HG02610 (cell line): Measurements from ENCODE around the gene PRKCA.

Experiments
- ATAC-seq: cut with Tn5 transposase; IDR thresholded peaks from one replicate; pipeline ENCODE4 v1.9.1; 2021; ENCODE audit warnings: mild to moderate bottlenecking, moderate library complexity; ENCODE audit not compliant: unreplicated experiment

PRKCA gene

DNA sequence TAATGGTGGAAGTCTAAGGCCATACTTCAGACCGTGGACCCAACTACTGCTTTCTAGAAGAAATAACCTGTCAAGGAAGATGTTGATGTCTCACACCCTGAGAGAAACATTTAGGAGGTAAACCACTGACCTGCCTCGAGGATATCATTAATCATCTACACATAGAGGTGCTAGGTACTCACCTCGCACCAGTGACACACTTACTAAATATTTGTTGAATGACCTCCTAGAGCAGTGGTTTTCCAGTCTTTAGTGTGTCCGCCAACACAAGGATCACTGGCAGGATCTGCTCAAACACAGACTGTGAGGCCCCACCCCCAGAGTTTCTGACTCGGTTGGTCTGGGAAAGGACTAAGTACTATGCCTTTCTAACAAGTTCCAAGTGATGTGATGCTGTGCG lies 335.1 kb downstream of the PRKCA start:
- no peak for ATAC-seq

DNA sequence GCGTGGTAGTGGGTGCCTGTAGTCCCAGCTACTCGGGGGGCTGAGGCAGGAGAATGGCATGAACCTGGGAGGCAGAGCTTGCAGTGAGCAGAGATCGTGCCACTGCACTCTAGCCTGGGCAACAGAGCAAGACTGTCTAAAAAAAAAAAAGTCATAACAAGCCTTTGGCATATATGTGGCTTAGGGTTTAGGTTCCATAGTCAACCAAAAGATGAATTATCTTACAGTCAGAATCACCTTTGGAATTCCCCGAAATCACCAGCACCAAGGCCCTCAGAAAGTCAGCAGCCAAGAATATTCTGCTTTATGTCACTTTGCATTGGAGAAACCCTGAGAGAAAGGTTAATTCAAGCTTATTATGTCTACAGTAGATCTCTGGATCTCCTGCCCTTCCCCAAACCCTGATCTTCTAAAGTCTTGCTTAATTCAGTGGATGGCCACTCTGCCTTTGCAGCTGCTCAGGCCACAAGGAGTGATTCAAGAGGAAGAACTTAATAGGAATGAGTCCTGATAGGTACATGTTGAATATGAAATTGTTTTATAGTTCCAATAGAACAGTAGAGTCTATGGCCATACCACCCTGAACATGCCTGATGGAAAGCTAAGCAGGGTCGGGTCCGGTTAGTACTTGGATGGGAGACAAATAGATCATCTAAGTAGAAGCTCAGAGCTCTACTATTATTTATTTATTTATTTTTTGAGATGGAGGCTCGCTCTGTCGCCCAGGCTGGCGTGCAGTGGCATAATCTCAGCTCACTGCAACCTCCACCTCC lies 336.5 kb downstream of the PRKCA start:
- no peak for ATAC-seq

DNA sequence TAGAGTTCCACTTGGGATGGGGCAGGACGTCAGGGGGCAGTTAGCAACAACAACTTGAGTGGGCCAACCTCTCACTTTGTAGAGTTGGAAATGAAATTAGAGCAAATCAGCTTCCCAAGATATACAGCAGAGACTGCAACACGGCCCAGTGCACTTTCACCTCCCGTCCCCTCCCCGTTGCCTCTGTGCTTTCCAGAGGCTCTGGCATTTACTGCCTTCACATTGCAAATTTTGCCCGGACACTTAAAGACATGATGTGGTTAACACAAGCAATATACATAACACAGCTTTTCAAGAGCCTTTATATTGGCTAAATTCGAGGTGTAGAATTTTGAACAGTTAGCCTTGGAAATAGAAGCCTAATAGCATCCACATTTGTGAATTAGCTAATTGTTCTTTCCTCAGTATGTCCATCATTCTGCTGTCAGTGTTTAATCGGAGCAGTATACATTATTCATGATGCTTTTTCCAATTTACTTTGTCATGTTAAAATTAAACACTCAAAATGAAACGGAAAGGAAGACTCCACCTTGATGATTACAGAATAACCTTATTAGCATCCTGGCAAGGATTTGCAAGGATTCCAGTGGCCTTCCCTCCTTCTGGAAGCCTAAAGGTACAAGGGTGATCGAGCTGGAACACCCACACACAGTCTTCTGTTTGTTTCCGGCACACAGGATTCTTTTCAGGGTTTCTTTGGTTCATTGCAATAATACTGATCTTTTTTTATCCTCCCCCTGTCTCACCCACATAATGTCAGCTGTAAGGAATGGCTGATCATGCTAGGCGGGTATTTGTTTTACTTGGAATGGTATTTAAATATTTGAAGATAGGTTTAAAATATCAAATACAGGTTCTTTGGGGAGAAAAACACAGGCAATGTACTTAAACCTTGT lies 341.6 kb downstream of the PRKCA start:
- no peak for ATAC-seq

DNA sequence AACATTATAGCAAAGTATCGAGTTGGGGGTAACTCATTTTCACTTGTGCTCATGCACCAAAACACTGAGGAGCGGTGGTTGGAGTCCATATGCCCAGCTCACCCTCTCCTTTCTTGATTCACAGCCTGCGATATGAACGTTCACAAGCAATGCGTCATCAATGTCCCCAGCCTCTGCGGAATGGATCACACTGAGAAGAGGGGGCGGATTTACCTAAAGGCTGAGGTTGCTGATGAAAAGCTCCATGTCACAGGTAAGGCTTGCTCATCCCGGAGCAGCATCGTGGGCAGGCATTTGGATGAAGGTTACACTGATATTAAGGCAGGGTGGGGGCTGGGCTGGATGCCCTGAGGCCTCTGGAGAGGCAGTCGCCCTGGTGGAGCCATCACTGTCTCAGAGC lies 342.8 kb downstream of the PRKCA start:
- no peak for ATAC-seq

DNA sequence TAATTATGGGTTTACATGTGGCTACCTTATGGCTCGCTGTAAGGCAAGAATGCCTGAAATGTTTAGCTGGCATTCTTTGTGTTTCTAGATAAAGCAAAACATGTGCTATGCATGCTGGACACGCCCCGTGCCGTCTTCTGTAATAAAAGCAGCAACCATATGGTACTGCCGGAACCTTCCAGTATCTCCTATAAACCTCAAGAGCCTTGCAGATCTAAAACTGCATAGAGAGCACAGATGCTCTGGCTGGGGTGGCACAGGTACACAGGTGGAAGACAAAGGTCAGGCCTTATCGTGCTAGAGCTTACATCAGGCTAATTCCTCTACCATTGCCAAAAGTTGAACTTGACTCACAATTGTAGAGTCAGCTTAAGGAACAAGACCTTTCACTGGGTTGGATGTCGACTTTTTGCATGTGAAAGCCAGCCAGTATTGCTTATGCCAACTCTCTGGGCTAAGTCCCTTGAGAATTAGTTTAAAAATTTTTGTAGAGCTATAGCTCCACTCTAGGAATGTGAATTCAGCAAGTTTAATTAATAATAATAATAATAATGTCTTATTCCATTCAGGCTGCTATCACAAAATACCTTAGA lies 345.1 kb downstream of the PRKCA start:
- no peak for ATAC-seq

- no peak for ATAC-seq
Measured at GRCh38 chr17:66649818-66650543, 347.6 kb downstream of the PRKCA start.

GRCh38 chr17:66650544-66650877 lies 348.1 kb downstream of the PRKCA start:
- ATAC-seq, result no peak

GRCh38 chr17:66652840-66653507 lies 350.6 kb downstream of the PRKCA start:
- ATAC-seq, result no peak

DNA sequence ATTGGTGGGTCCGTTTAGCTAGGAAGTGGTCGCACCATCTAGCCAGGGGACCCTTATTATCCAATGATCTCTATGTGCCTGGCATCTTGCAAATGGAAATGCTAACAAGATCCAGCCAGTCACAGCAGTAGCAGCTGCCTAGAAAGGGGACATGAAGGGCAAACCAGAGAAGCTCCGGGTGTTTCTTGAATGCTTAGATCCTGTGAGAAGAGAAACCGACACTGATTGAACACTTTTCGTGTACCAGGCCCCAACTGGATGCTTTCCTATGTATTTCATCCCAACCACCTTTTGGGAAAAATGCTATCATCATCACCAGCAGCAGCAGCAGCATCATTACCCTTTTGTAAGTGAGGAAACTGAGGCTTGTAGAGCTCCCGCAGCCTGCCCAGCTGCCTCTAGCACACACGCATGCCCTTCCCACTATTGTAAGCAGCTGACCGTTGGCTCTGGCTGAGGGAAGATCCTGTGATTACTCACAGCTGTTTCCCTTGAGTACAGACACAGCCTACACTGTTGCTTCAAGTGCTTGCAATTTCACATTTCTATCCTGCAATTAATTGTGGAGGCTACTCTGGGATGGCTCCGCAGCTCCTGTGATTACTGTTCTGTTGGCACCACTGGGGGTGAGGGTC lies 351.8 kb downstream of the PRKCA start:
- no peak for ATAC-seq

- no peak for ATAC-seq
Measured at GRCh38 chr17:66654764-66655163, 352.4 kb downstream of the PRKCA start.

DNA sequence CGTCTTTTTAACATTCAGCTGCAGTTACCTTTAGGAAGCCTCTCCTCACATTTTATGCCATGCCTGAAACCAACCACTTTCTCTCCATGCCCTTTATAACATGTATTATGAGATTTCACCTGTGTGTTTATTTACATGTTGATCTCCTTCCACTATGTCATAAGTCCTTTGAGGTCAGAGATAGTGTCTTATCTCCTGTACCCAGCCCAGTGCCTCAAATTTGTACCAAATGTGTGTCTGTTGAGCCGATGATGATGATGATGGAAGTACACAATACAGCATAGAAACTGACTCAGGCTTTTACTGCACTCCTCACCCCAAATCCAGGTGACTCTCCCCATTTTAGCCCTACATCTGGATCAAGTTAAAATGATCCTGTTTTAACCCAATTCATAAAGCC lies 353.0 kb downstream of the PRKCA start:
- ATAC-seq, result no peak

DNA sequence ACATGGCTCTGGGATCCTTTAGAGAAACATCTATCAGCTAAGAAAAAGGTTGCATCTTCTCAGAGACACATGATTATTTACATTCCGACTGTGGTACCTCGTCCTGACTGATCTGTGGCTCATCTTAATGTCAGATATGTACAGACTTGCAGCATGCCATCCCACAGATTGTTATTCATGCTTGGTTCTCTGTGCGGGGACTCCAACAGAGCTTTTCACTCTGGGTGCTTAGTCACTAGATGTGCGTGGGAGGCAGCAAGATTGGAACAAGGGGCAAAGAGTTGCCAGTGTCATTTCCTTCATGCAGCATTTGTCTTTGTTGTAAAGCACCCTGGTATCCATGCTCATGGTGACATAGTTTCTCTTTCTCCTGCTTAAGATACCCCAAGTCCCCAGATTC lies 353.4 kb downstream of the PRKCA start:
- ATAC-seq, result no peak

DNA sequence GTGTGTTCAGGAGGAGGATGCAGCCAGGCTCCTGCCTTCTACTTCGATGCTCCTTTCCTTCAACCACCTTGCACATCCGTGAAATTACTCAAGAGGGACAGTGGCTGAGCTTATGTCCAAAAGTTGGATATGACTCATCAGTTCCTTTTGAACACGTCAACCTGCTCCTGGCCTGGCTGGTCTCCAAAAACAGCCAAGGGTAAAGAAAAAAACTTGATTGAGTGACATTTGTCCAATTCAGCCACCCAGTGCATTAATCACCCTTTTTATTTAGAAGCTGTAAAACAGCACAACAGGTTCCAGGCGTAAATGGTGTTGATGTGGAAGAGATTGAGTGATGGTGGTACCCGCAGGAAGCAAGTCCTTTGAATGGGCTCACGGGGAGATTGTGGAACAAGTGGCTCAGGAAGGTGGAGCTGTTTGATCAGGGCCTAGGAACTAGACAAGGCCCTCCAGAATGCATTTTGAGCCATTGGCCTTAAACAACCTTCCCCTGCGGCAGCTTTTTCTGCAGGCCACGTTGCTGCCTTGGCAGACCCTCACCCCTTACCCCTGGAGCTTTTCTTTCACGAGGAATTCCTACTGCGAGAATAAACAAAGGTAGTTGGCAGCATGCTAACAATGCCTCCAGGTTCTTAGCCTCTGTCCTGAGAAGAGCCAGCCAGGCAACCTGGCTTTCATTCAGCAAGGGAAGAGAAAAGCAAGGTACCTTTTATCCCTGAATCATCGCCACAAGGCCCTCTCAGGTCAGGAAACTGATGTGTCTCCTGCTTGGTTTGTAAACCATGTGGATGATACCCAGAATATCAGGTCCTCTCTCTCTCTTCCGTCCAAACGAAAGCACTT lies 359.2 kb downstream of the PRKCA start:
- ATAC-seq, result no peak

DNA sequence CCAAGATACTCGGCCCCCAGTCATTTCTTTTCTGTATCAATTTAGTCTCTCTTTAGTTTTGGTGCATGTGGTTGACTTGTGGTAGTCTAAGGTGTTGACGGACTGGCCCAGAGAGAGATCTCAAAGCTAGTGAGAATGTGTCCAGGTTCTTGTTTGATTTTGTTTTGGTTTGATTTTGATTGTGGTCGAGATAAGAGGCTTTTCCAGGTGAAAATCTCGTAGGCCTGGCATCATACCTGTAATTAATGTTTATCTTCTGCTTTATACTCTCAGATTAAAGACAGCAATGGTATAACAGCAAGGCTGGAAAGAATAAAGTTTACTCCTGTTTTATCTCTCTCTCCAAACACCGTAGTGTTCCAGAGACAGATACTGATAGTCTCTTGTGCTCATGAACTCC lies 360.1 kb downstream of the PRKCA start:
- ATAC-seq, result no peak

GRCh38 chr17:66663041-66663606 lies 360.7 kb downstream of the PRKCA start:
- ATAC-seq, result no peak

DNA sequence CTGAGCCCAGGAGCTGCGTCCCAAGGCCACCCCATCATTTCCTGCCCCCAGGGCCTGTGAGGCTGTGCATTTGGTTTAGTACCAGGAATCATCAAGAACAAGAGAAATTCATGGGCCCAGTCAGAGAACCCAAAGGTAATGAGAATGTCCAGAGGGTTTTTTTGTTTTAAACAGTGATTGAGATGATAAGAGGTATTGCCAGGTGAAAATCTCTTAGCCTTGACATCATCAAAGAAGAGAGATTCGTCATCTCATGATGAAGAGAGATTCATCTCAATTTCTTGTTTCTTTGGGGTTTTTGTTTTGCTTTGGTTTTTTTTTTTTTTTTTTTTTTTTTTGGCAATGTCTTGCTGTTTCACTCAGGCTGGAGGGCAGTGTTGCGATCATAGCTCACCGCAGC lies 361.9 kb downstream of the PRKCA start:
- ATAC-seq, result no peak

DNA sequence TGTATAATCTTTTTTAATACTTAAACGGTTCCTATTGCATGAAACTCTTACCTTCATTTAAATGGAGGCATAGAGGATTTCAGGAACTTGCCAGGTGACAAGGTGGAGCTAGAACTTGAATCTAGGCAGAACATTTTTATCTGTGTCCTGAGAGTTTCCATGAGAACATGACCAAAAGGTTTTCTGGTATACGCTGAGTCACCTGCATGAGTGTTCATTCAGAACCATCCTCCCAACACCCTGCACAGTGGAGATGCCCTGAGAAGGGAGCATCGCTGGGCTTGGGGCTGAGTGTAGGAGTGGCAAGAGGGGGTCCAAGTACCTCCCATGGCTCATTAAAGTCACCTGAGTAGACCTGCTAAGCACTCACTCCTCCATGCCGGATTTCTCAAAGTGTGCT lies 362.8 kb downstream of the PRKCA start:
- ATAC-seq, result no peak

- no peak for ATAC-seq
Measured at GRCh38 chr17:66667090-66667489, 364.7 kb downstream of the PRKCA start.

DNA sequence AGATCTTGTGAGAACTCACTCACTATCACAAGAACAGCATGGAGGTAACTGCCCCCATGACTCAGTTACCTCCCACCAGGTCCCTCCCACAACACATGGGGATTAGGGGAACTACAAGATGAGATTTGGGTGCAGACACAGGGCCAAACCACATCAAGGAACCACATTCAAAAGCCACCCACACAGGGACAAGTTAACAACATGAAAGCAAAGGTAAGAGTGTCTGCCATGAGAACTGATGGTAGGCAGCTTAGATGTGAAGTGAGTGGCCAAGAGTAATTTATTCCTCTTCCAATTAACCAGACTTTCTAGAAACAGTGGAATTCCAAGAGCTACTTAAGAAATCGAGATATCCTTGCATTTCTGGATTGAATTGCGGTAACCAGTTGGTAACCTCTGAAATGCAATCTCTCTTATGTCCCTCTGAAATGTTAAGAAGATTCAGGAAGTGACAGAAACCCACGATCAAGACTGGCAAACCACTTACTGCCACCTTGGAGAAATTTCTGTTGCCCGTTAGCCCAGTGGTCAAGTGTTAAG lies 365.1 kb downstream of the PRKCA start:
- ATAC-seq, result no peak
